ENCODE results near the gene KLF6.

Gene KLF6

GRCh38 chr10:3822541-3823330, 37.7 kb upstream of the KLF6 start:
- no peak for DNase-seq (ENCODE audit: low read depth)
- no peak overlapping the region for H3K4me3 ChIP-seq (ENCODE audit: low read depth, low read length)
- no peak for TF ChIP-seq CTCF (IDR thresholded peaks at IDR 0.05; ENCODE audit: low read depth, low read length, missing control alignments)
- in situ Hi-C loops (cut with HindIII; ENCODE audit: low sequenced_read_pairs), result loop anchor here (25.0 kb wide), 1 partner anchor 415 kb away; no protein-coding TSS in a partner anchor

DNA sequence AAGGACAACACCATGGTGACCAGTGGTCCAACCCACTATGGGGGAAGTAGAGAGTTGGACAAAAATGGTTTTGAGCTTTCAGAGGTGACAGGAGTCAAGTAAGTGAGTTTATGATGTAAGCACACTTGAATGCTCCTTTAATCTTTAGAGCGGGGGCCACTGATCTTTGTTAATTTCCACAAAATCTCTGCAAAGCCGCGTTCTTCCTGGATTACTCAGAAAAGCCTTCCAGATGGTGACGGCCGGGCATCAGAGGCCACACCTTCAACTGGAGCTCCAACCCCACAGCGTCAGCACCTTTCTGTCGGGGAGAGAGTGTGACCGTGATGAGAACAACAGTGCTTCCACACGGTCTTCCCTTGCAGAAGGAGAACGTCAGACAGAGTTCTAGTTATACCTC, 35.2 kb upstream of the KLF6 start:
- TF ChIP-seq CTCF (IDR thresholded peaks at IDR 0.05; ENCODE audit: low read depth, low read length, missing control alignments), result no peak
- no peak for DNase-seq (ENCODE audit: low read depth)
- in situ Hi-C loops (cut with HindIII; ENCODE audit: low sequenced_read_pairs), result loop anchor here (25.0 kb wide), 1 partner anchor 417 kb away; no protein-coding TSS in a partner anchor
- H3K4me3 ChIP-seq (ENCODE audit: low read depth, low read length), result no peak overlapping the region

DNA sequence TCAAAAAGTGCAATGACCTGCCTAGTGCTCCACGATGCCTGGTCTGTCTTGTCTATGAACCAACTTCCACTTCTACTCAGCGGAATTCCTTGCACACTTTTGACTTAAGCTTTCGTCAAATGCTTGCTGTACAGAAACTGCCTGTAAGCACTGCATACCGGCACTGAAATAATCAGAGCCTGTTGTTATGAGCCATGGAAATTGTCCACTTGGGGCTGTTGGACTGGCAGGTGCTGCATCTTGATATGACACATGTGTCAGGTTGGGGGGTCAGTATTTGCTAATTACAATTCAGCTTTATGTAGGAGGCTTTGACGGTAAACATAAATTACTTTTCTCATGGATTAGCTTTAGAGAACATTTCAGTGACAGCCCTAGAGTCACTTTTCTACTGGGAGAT, 32.0 kb upstream of the KLF6 start:
- H3K4me3 ChIP-seq (ENCODE audit: low read depth, low read length), result no peak overlapping the region
- in situ Hi-C loops (cut with HindIII; ENCODE audit: low sequenced_read_pairs), result loop anchor here (25.0 kb wide), 1 partner anchor 420 kb away; no protein-coding TSS in a partner anchor
- no peak for DNase-seq (ENCODE audit: low read depth)
- no peak for TF ChIP-seq CTCF (IDR thresholded peaks at IDR 0.05; ENCODE audit: low read depth, low read length, missing control alignments)

DNA sequence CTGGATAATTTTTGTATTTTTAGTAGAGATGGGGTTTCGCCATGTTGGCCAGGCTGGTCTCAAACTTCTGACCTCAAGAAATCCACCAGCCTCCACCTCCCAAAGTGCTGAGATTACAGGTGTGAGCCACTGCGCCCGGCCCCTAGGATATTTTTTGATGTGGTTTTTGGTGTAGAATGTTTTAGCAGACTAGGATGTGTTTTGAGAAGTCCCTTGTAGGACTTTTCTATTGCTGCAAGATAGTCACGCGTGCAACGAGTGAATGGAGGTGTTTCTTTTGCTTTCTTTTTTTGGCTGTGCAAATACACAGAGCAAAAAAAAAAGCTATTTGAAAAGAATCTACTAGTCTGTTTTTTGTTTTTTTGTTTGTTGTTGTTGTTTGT, 29.8 kb upstream of the KLF6 start:
- no peak for TF ChIP-seq CTCF (IDR thresholded peaks at IDR 0.05; ENCODE audit: low read depth, low read length, missing control alignments)
- no peak for DNase-seq (ENCODE audit: low read depth)
- H3K4me3 ChIP-seq (ENCODE audit: low read depth, low read length), result no peak overlapping the region
- in situ Hi-C loops (cut with HindIII; ENCODE audit: low sequenced_read_pairs), result loop anchor here (25.0 kb wide), 1 partner anchor 422 kb away; no protein-coding TSS in a partner anchor

DNA sequence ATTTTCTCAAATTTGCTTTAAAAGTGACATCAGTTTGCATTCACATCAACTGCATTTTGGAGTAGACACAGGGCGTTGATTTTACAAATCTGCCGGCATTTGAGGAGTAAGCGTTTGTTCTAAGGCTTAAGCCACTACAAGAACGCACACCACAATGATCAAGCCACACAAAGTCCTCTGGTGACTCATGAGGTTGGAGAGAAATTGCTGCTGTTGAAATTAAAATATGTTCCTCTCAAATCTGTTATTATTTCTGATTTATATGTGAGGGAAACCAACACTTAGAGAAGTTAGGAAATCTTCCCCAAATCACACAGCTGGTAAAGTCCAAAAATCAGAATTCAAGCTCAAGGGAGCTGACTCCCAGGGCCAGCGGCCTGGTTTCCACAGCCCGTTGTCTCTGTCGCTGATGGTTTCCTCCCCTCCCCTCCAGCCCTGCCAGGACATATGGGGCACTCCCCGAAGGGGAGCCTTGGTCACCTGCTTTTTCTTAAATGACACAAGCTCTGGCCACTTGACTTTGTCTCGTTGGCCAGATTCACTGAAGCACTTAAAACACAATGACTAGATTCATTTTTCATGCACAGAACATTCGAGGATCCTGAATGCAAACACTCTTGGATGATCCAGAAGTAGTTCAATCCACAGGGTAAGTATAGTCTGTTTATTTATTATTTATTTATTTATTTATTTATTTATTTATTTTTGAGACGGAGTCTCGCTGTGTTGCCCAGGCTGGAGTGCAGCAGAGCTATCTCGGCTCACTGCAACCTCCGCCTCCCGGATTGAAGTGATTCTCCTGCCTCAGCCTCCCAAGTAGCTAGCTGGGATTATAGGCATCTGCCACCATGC, 29.2 kb upstream of the KLF6 start:
- TF ChIP-seq CTCF (IDR thresholded peaks at IDR 0.05; ENCODE audit: low read depth, low read length, missing control alignments), result no peak
- H3K4me3 ChIP-seq (ENCODE audit: low read depth, low read length), result no peak overlapping the region
- DNase-seq (ENCODE audit: low read depth), result no peak
- in situ Hi-C loops (cut with HindIII; ENCODE audit: low sequenced_read_pairs), result loop anchor here (25.0 kb wide), 1 partner anchor 423 kb away; no protein-coding TSS in a partner anchor

GRCh38 chr10:3813267-3813666, 28.3 kb upstream of the KLF6 start:
- no peak for DNase-seq (ENCODE audit: low read depth)
- in situ Hi-C loops (cut with HindIII; ENCODE audit: low sequenced_read_pairs), result loop anchor here (25.0 kb wide), 1 partner anchor 424 kb away; no protein-coding TSS in a partner anchor
- no peak overlapping the region for H3K4me3 ChIP-seq (ENCODE audit: low read depth, low read length)
- no peak for TF ChIP-seq CTCF (IDR thresholded peaks at IDR 0.05; ENCODE audit: low read depth, low read length, missing control alignments)

Measured in astrocyte of the cerebellum (primary cell).